Endothelial cell of umbilical vein (primary cell): ENCODE data around the gene LRRC28. TPM values are rescaled to one million over a fixed set of nuclear protein-coding genes. Genes with fewer than 3 reads are reported as not detected.

Source experiments
- BruUV-seq: library from RNA; stranded (reverse); fragments of 400-500 nt; replicated peaks from 2 replicates; lab custom pipeline; 2021; lab: Mats Ljungman, UMichigan
- CTCF ChIA-PET: fragments of 300-600, 350-600 bp; sonication (Branson Sonifier 250); formaldehyde crosslinking; loops from one replicate; lab custom pipeline; 2021; ENCODE audit warnings: antibody characterized with exemption, inconsistent platforms; lab: Charles Lee
- POLR2A ChIA-PET: fragments of 300-600, 350-600 bp; sonication (Branson Sonifier 250); formaldehyde crosslinking; loops from one replicate; lab custom pipeline; 2021; ENCODE audit warnings: antibody characterized with exemption, inconsistent platforms; lab: Charles Lee
- DNase-seq: peaks from one replicate; pipeline ENCODE4 v3.0.0-alpha.2; 2011; ENCODE audit warnings: low read depth, low spot score
- FAIRE-seq: peaks from 2 replicates; lab custom pipeline; 2011; peaks lifted over from hg19 to GRCh38; lab: Jason Lieb, UNC
- H2AFZ ChIP-seq: 2 replicates; pipeline ENCODE4 v1.6.0; 2012; ENCODE audit warnings: low read depth, low read length, control low read depth, inconsistent platforms
- H3K27ac ChIP-seq: 2 replicates; pipeline ENCODE4 v1.5.1; 2011; ENCODE audit warnings: low read depth, mild to moderate bottlenecking, control low read depth, low read length, moderate library complexity; ENCODE audit not compliant: insufficient read depth
- H3K27me3 ChIP-seq, 2 experiments: 2 replicates each; pipeline versions ENCODE4 v1.6.0 to v1.6.1; 2011; ENCODE audit warnings: low read length in 2 of 2, mixed read lengths in 1 of 2; ENCODE audit not compliant: control insufficient read depth in 2 of 2, insufficient read depth in 2 of 2
- H3K36me3 ChIP-seq, 2 experiments: 2 replicates in 1 of 2; 3 replicates in 1 of 2; pipeline ENCODE4 v1.5.1; 2011; ENCODE audit warnings: low read length in 2 of 2, mild to moderate bottlenecking in 1 of 2, moderate library complexity in 1 of 2; ENCODE audit not compliant: control insufficient read depth in 2 of 2, insufficient read depth in 2 of 2; ENCODE audit errors: extremely low read depth in 1 of 2
- H3K4me1 ChIP-seq: 3 replicates; pipeline ENCODE4 v1.5.1; 2011; ENCODE audit warnings: mild to moderate bottlenecking, low read length; ENCODE audit not compliant: control insufficient read depth, insufficient read depth; ENCODE audit errors: extremely low read depth
- H3K4me2 ChIP-seq: 2 replicates; pipeline ENCODE4 v1.6.1; 2011; ENCODE audit warnings: low read length, control low read depth, mixed read lengths; ENCODE audit not compliant: insufficient read depth
- H3K4me3 ChIP-seq, 3 experiments: fragments of 200-600 bp in 1 of 3; sonication (generic), shearing (Covaris generic) in 1 of 3; replicated peaks in 1 of 3; 2 replicates each; pipeline ENCODE4 v1.5.1; 2011 to 2016; ENCODE audit warnings: control low read depth in 3 of 3, low read length in 3 of 3, mild to moderate bottlenecking in 2 of 3, inconsistent platforms in 1 of 3, low read depth in 1 of 3, moderate library complexity in 1 of 3; ENCODE audit not compliant: insufficient read depth in 1 of 3
- H3K79me2 ChIP-seq: 2 replicates; pipeline ENCODE4 v1.6.0; 2012; ENCODE audit warnings: low read length, inconsistent platforms; ENCODE audit not compliant: control insufficient read depth, insufficient read depth
- H3K9ac ChIP-seq: replicated peaks from 2 replicates; pipeline ENCODE3; 2011; ENCODE audit warnings: low read length, control low read depth; ENCODE audit not compliant: insufficient read depth; ENCODE audit errors: extremely low read depth
- H3K9me1 ChIP-seq: replicated peaks from 3 replicates; pipeline ENCODE4 v1.6.0; 2011; ENCODE audit warnings: mild to moderate bottlenecking, low read length; ENCODE audit not compliant: control insufficient read depth, insufficient read depth; ENCODE audit errors: extremely low read depth
- H3K9me3 ChIP-seq: replicated peaks from 2 replicates; pipeline ENCODE4 v1.5.1; 2012; ENCODE audit warnings: low read length, inconsistent platforms; ENCODE audit not compliant: control insufficient read depth, insufficient read depth
- H4K20me1 ChIP-seq: replicated peaks from 2 replicates; pipeline ENCODE3; 2011; ENCODE audit warnings: mild to moderate bottlenecking, low read length; ENCODE audit not compliant: control insufficient read depth, insufficient read depth; ENCODE audit errors: extremely low read depth
- CTCF ChIP-seq, 2 donors: IDR thresholded peaks; 1 replicate in 1 of 2; 2 replicates in 1 of 2; pipeline ENCODE4 v1.5.1; 2011; ENCODE audit warnings: low read length in 2 of 2, mild to moderate bottlenecking in 2 of 2, moderate library complexity in 2 of 2, control low read depth in 1 of 2, inconsistent platforms in 1 of 2, low read depth in 1 of 2; ENCODE audit not compliant: insufficient read depth in 1 of 2; ENCODE audit errors: extremely low read depth in 1 of 2
- EZH2 ChIP-seq: IDR thresholded peaks from 2 replicates; pipeline ENCODE4 v1.6.1; 2012; ENCODE audit warnings: borderline replicate concordance, low read depth, mild to moderate bottlenecking, moderate library complexity, low read length, inconsistent platforms; ENCODE audit not compliant: severe bottlenecking
- FOS ChIP-seq: IDR thresholded peaks from 2 replicates; pipeline ENCODE4 v1.6.1; 2011; ENCODE audit warnings: mild to moderate bottlenecking, low read length, moderate library complexity, borderline replicate concordance; ENCODE audit not compliant: insufficient read depth
- GATA2 ChIP-seq: IDR thresholded peaks from 2 replicates; pipeline ENCODE4 v1.7.0; 2011; ENCODE audit warnings: low read depth, mild to moderate bottlenecking, moderate library complexity, mixed read lengths, low read length; ENCODE audit not compliant: insufficient read length, insufficient read depth
- JUN ChIP-seq: IDR thresholded peaks from 2 replicates; pipeline ENCODE4 v1.6.1; 2011; ENCODE audit warnings: borderline replicate concordance, low read depth; ENCODE audit not compliant: insufficient read length, insufficient read depth
- MAX ChIP-seq: IDR thresholded peaks from 2 replicates; pipeline ENCODE4 v1.6.1; 2011; ENCODE audit not compliant: insufficient read depth, insufficient read length
- MYC ChIP-seq: IDR thresholded peaks from one replicate; pipeline ENCODE4 v1.6.1; 2011; ENCODE audit warnings: mild to moderate bottlenecking, low read depth, low read length
- POLR2A ChIP-seq: IDR thresholded peaks from 2 replicates; pipeline ENCODE4 v1.6.1; 2012; ENCODE audit warnings: low read depth, mild to moderate bottlenecking, control low read depth, low read length
- POLR2AphosphoS5 ChIP-seq: IDR thresholded peaks from 2 replicates; pipeline ENCODE4 v1.6.1; 2012; ENCODE audit warnings: low read depth, mild to moderate bottlenecking, control low read depth, low read length, moderate library complexity; ENCODE audit not compliant: insufficient read depth
- dilution Hi-C: fragments of 300-500 bp; cut with MboI; formaldehyde crosslinking; loops from one replicate; pipeline ENCODE4 v1.15.0; 2019; ENCODE audit warnings: low sequenced_read_pairs; ENCODE audit not compliant: extremely low pct_ligation_motif_present
- intact Hi-C: fragments of 100-400 bp; cut with micrococcal nuclease; formaldehyde crosslinking; loops from one replicate; pipeline ENCODE4 v1.10.0; 2022
- polyA plus RNA-seq, 4 experiments: library from polyadenylated mRNA; depleted of rRNA in 3 of 4; stranded (reverse) in 3 of 4; unstranded in 1 of 4; fragments of >200 nt; gene quantifications; 2 replicates each; pipeline versions ENCODE4 v1.2.1 to v1.2.3, GENCODE V29; 2011 to 2012; ENCODE audit warnings: missing spikeins in 1 of 4
- total RNA-seq: library from RNA; stranded (reverse); gene quantifications from 2 replicates; pipeline ENCODE4 v1.2.3, GENCODE V29; 2021

The LRRC28 gene
- total and polyA plus RNA-seq, 2 donors (not counting 3 experiments of a cell fraction or from before 2014, with no cell fraction given), result 19.6 to 26.7 TPM

DNA sequence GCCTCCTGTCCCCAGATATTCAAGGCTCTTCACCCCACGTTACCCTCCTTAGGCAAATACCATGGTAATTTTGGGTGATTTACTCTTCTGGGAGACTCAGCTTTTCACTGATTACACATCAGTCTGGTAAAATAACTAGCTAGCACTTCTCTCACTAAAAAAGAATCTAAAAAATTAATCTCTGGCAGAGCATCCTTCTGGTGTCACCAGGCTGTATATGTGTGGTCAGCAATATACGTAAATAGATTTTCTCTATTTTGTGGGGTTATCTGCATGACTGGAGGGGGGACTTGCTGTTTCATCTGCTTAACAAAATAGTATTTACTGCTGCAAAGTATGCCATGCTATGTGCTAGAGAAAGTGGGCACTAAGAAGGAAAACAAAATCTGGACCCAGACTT, 45.1 kb downstream of the LRRC28 start:
- no peak for DNase-seq
- POLR2A ChIA-PET, result no interaction called here

DNA sequence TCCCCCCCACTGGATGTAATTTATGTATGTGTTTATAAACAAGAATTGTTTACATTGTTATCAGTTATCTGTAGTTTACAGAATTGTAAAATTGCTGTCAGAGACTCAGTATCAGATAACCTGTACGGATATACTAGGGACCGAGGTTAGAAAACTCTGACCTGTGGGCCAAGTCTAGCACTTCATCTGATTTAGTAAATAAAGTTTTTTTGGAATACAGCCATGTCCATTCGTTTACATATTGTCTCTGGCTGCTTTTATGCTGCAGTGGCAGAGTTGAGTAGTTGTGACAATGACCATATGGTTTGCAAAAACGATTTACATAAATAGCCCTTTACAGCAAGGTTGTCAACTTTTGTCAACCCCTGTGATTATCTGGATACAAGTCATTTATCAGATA, 52.6 kb downstream of the LRRC28 start:
- Histone ChIP-seq H3K9me3 (no peaks in the 10 kb centered on the region), H3K9ac (no peak overlapping the region), H4K20me1 (no peaks in the 10 kb centered on the region), H3K36me3 (no peaks in the 10 kb centered on the region), H3K4me2 (no peak overlapping the region), H3K9me1 (no peaks in the 10 kb centered on the region), H3K4me3 (no peak overlapping the region), H3K79me2 (no peaks in the 10 kb centered on the region), H3K4me1 (peaks cover 6% of the 10 kb centered on the region), H2AFZ (no peak overlapping the region), H3K27ac (no peak overlapping the region), H3K27me3 (no peaks in the 10 kb centered on the region)
- no TSS peak for BruUV-seq
- ChIA-PET CTCF (interaction anchor here (1.5 to 1.7 kb wide), 2 partner anchors 31 to 400 kb away, joined by 4 to 7 read pairs; no protein-coding TSS in a partner anchor), POLR2A (no interaction called here)
- TF ChIP-seq MYC, result no peak
- TF ChIP-seq CTCF (IDR thresholded peaks at IDR 0.05; ENCODE audit: extremely low read depth in 1 of 2, insufficient read depth in 1 of 2, low read depth in 1 of 2, low read length in 2 of 2), result no peak
- TF ChIP-seq POLR2AphosphoS5, result no peak
- TF ChIP-seq MAX, result no peak
- no peak for TF ChIP-seq EZH2
- TF ChIP-seq POLR2A, result no peak
- TF ChIP-seq GATA2, result no peak
- TF ChIP-seq JUN, result no peak
- TF ChIP-seq FOS, result no peak
- no peak for FAIRE-seq
- dilution Hi-C loops (no loop called here), intact Hi-C loops (no loop called here)
- no peak for DNase-seq

More for the DNA sequence above, 45.1 kb downstream of the LRRC28 start:
- H3K9me3 ChIP-seq, result no peaks in the 10 kb centered on the region
- H3K4me1 ChIP-seq, result no peaks in the 10 kb centered on the region
- no peaks in the 10 kb centered on the region for H3K36me3 ChIP-seq
- no peak overlapping the region for H3K27ac ChIP-seq
- no peak overlapping the region for H3K4me3 ChIP-seq
- no peaks in the 10 kb centered on the region for H3K9me1 ChIP-seq
- no peaks in the 10 kb centered on the region for H4K20me1 ChIP-seq
- dilution Hi-C loops, result loop anchor here (25.0 kb wide), 1 partner anchor 416 kb away; no protein-coding TSS in a partner anchor
- H2AFZ ChIP-seq, result no peak overlapping the region
- intact Hi-C loops, result no loop called here
- H3K79me2 ChIP-seq, result no peaks in the 10 kb centered on the region
- no peak for FAIRE-seq
- TF ChIP-seq POLR2AphosphoS5, result no peak
- no peak for TF ChIP-seq GATA2
- no peak for TF ChIP-seq JUN
- no peak for TF ChIP-seq MYC
- no peak for TF ChIP-seq FOS
- TF ChIP-seq MAX, result no peak
- H3K4me2 ChIP-seq, result no peak overlapping the region
- H3K9ac ChIP-seq, result no peak overlapping the region
- CTCF ChIA-PET, result interaction anchor here (0.7 to 2.3 kb wide), 4 partner anchors 9 to 408 kb away, joined by 3 to 20 read pairs (median 6); no protein-coding TSS in a partner anchor
- no peaks in the 10 kb centered on the region for H3K27me3 ChIP-seq
- no TSS peak for BruUV-seq
